SK-N-SH (cell line): ENCODE data around the gene KLF12. TPM values are rescaled to one million over a fixed set of nuclear protein-coding genes. Genes with fewer than 3 reads are reported as not detected.

Experiments used
- CTCF ChIA-PET: fragments of 300-600, 350-600 bp; formaldehyde crosslinking; extraction: SDS; loops from one replicate; lab custom pipeline; 2021; lab: Yijun Ruan, JAX
- POLR2A ChIA-PET: fragments of 350-600 bp; sonication (Branson Sonifier 250); formaldehyde crosslinking; extraction: SDS; loops from one replicate; lab custom pipeline; 2020; ENCODE audit warnings: antibody characterized with exemption, inconsistent platforms; lab: Yijun Ruan, JAX
- DNase-seq: peaks from one replicate; pipeline ENCODE4 v3.0.0; 2012
- H2AFZ ChIP-seq: fragments of 200-600 bp; sonication (generic); 2 replicates; pipeline ENCODE4 v1.8.1; 2016; ENCODE audit warnings: antibody characterized with exemption, mild to moderate bottlenecking, low read depth
- H3F3A ChIP-seq: fragments of 200-600 bp; sonication (generic); replicated peaks from 2 replicates; pipeline ENCODE3; 2016; ENCODE audit warnings: antibody characterized with exemption, mild to moderate bottlenecking; ENCODE audit not compliant: insufficient read depth
- H3K27ac ChIP-seq, 2 experiments: fragments of 200-500 bp in 1 of 2; fragments of 200-600 bp in 1 of 2; sonication (Bioruptor generic) in 1 of 2; sonication (generic), shearing (Covaris generic) in 1 of 2; 2 replicates each; pipeline versions ENCODE4 v1.5.1 to v1.6.1; 2014 to 2016; ENCODE audit warnings: low read depth in 2 of 2, inconsistent platforms in 1 of 2, low read length in 1 of 2, mild to moderate bottlenecking in 1 of 2, mixed read lengths in 1 of 2
- H3K27me3 ChIP-seq: fragments of 200-600 bp; sonication (generic), shearing (Covaris generic); 2 replicates; pipeline ENCODE4 v1.6.1; 2016; ENCODE audit warnings: mixed run types; ENCODE audit not compliant: insufficient read depth
- H3K36me3 ChIP-seq, 2 experiments: fragments of 200-500 bp in 1 of 2; fragments of 200-600 bp in 1 of 2; sonication (Bioruptor generic) in 1 of 2; sonication (generic) in 1 of 2; replicated peaks in 1 of 2; 2 replicates each; pipeline versions ENCODE3 to v1.5.1; 2014 to 2016; ENCODE audit warnings: low read length in 1 of 2, mild to moderate bottlenecking in 1 of 2; ENCODE audit not compliant: insufficient read depth in 2 of 2, control insufficient read depth in 1 of 2
- H3K4me1 ChIP-seq, 2 experiments: fragments of 200-500 bp in 1 of 2; fragments of 200-600 bp in 1 of 2; sonication (Bioruptor generic) in 1 of 2; sonication (generic), shearing (Covaris generic) in 1 of 2; 2 replicates each; pipeline versions ENCODE4 v1.5.1 to v1.6.1; 2014 to 2016; ENCODE audit warnings: low read depth in 1 of 2, low read length in 1 of 2, mixed run types in 1 of 2; ENCODE audit not compliant: insufficient read depth in 2 of 2, control insufficient read depth in 1 of 2
- H3K4me2 ChIP-seq: fragments of 200-600 bp; sonication (generic), shearing (Covaris generic); 2 replicates; pipeline ENCODE4 v1.6.1; 2017; ENCODE audit warnings: mixed run types
- H3K4me3 ChIP-seq, 2 experiments: fragments of 200-500 bp in 1 of 2; fragments of 200-600 bp in 1 of 2; sonication (Bioruptor generic) in 1 of 2; sonication (generic), shearing (Covaris generic) in 1 of 2; 2 replicates each; pipeline versions ENCODE4 v1.5.1 to v1.8.1; 2014 to 2016; ENCODE audit warnings: low read depth in 2 of 2, inconsistent platforms in 1 of 2, low read length in 1 of 2, mild to moderate bottlenecking in 1 of 2, mixed read lengths in 1 of 2, moderate library complexity in 1 of 2
- H3K79me2 ChIP-seq: fragments of 200-600 bp; sonication (generic); 2 replicates; pipeline ENCODE4 v1.8.1; 2017; ENCODE audit warnings: mild to moderate bottlenecking; ENCODE audit not compliant: insufficient read depth
- H3K9ac ChIP-seq: fragments of 200-600 bp; sonication (generic); 2 replicates; pipeline ENCODE4 v1.6.1; 2017; ENCODE audit warnings: mixed run types
- H3K9me2 ChIP-seq: fragments of 200-600 bp; sonication (generic); 2 replicates; pipeline ENCODE4 v1.6.1; 2017; ENCODE audit warnings: mixed run types
- H3K9me3 ChIP-seq: fragments of 200-600 bp; sonication (generic); 2 replicates; pipeline ENCODE4 v1.6.1; 2017; ENCODE audit warnings: mixed run types, mild to moderate bottlenecking, moderate library complexity
- H4K20me1 ChIP-seq: fragments of 200-600 bp; sonication (generic); 2 replicates; pipeline ENCODE4 v1.6.1; 2017; ENCODE audit warnings: mild to moderate bottlenecking, mixed run types; ENCODE audit not compliant: insufficient read depth
- CHD2 ChIP-seq: fragments of 150-350 bp; IDR thresholded peaks from 2 replicates; pipeline ENCODE4 v1.6.1; 2018; ENCODE audit warnings: low read length; ENCODE audit not compliant: partially characterized antibody
- CTCF ChIP-seq: fragments of 200-600 bp; sonication (generic); IDR thresholded peaks from 2 replicates; pipeline ENCODE4 v1.6.1; 2017; ENCODE audit warnings: antibody characterized with exemption, mild to moderate bottlenecking, moderate library complexity
- ELF1 ChIP-seq: IDR thresholded peaks from 2 replicates; pipeline ENCODE4 v1.4.0; 2012
- FOXM1 ChIP-seq: IDR thresholded peaks from 2 replicates; pipeline ENCODE4 v1.4.0; 2012; ENCODE audit warnings: low read depth, mild to moderate bottlenecking
- JUND ChIP-seq: IDR thresholded peaks from 2 replicates; pipeline ENCODE4 v1.4.0; 2012
- MAX ChIP-seq: IDR thresholded peaks from 2 replicates; pipeline ENCODE4 v1.4.0; 2012; ENCODE audit warnings: low read depth
- PBX3 ChIP-seq: IDR thresholded peaks from 2 replicates; pipeline ENCODE4; 2012
- RAD21 ChIP-seq: IDR thresholded peaks from 2 replicates; pipeline ENCODE4 v1.6.1; 2012; ENCODE audit warnings: mild to moderate bottlenecking, low read length
- RCOR1 ChIP-seq: fragments of 150-350 bp; IDR thresholded peaks from 2 replicates; pipeline ENCODE4 v1.6.1; 2017; ENCODE audit warnings: antibody characterized with exemption, low read length
- REST ChIP-seq: IDR thresholded peaks from 2 replicates; pipeline ENCODE4 v1.6.1; 2012; ENCODE audit warnings: mild to moderate bottlenecking, low read depth, low read length, moderate library complexity
- RFX5 ChIP-seq: IDR thresholded peaks from 2 replicates; pipeline ENCODE4 v1.6.1; 2012; ENCODE audit warnings: mild to moderate bottlenecking, improper control_type of control experiment, low read length
- RXRA ChIP-seq: IDR thresholded peaks from 2 replicates; pipeline ENCODE4 v1.4.0; 2012; ENCODE audit warnings: low read depth, mild to moderate bottlenecking, borderline replicate concordance
- SIN3A ChIP-seq: IDR thresholded peaks from 2 replicates; pipeline ENCODE4 v1.6.1; 2012; ENCODE audit warnings: low read depth, mild to moderate bottlenecking, low read length, moderate library complexity, borderline replicate concordance
- TAF1 ChIP-seq: IDR thresholded peaks from 2 replicates; pipeline ENCODE4 v1.6.1; 2012; ENCODE audit warnings: low read depth, mild to moderate bottlenecking, low read length, moderate library complexity, borderline replicate concordance
- TCF12 ChIP-seq: IDR thresholded peaks from 2 replicates; pipeline ENCODE4 v1.4.0; 2012
- TEAD4 ChIP-seq: IDR thresholded peaks from 2 replicates; pipeline ENCODE4 v1.4.0; 2012; ENCODE audit warnings: mild to moderate bottlenecking, borderline replicate concordance; ENCODE audit not compliant: insufficient read depth
- USF2 ChIP-seq: fragments of 150-350 bp; IDR thresholded peaks from 2 replicates; pipeline ENCODE4 v1.6.1; 2017; ENCODE audit warnings: antibody characterized with exemption, low read length, low read depth, borderline replicate concordance
- YY1 ChIP-seq: IDR thresholded peaks from 2 replicates; pipeline ENCODE4 v1.4.0; 2012; ENCODE audit warnings: low read depth, mild to moderate bottlenecking
- ZBTB33 ChIP-seq: IDR thresholded peaks from 2 replicates; pipeline ENCODE4 v1.4.0; 2012; ENCODE audit warnings: low read depth, borderline replicate concordance
- WGBS: methylation state at CpG from one replicate; pipeline ENCODE4 v1.1.6; 2017; ENCODE audit warnings: low lambda C conversion rate; 5-methylcytosine and 5-hydroxymethylcytosine counted together
- polyA plus RNA-seq, 3 experiments: library from polyadenylated mRNA; depleted of rRNA; stranded (reverse); fragments of >200 nt; gene quantifications; 2 replicates each; pipeline ENCODE4 v1.2.3, GENCODE V29; 2012

The KLF12 gene
- polyA plus RNA-seq, 1 of the 3 experiments (the other 2 are of a cell fraction), result 2.4 TPM

GRCh38 chr13:74158028-74158427, 23.8 kb upstream of the KLF12 start:
- Histone ChIP-seq H3K9me3 (no peaks in the 10 kb centered on the region), H3K4me2 (no peak overlapping the region), H3K27me3 (no peaks in the 10 kb centered on the region), H3K27ac (no peak overlapping the region), H2AFZ (no peak overlapping the region)
- CTCF ChIA-PET, result interaction anchor here (1.0 kb wide), 1 partner anchor 1062 kb away, joined by 3 read pairs; no protein-coding TSS in a partner anchor
- no peak for DNase-seq
- TF ChIP-seq TCF12 (no peak), RFX5 (no peak), CHD2 (no peak), RXRA (no peak), REST (no peak), ELF1 (no peak), USF2 (no peak), MAX (no peak), TEAD4 (no peak)
- TF ChIP-seq, all 33 proteins: peak for 0
- H3K9me2 ChIP-seq, result no peaks in the 10 kb centered on the region
- H3K4me1 ChIP-seq, result no peaks in the 10 kb centered on the region
- no peaks in the 10 kb centered on the region for H3F3A ChIP-seq
- no peaks in the 10 kb centered on the region for H4K20me1 ChIP-seq
- no peak overlapping the region for H3K4me3 ChIP-seq
- H3K36me3 ChIP-seq, result no peaks in the 10 kb centered on the region
- no peak overlapping the region for H3K9ac ChIP-seq
- 97% methylated on average over 8 of the region's 8 CpGs for WGBS
- POLR2A ChIA-PET, result no interaction called here
- H3K79me2 ChIP-seq, result no peaks in the 10 kb centered on the region

- CTCF ChIA-PET, result interaction anchor here (0.9 to 1.4 kb wide), 3 partner anchors 15 to 1065 kb away, joined by 3 read pairs; no protein-coding TSS in a partner anchor
- H3K4me1 ChIP-seq, result no peaks in the 10 kb centered on the region
- no peaks in the 10 kb centered on the region for H3K27me3 ChIP-seq
- POLR2A ChIA-PET, result no interaction called here
- no peak overlapping the region for H3K4me2 ChIP-seq
- H3K36me3 ChIP-seq, result no peaks in the 10 kb centered on the region
- no peak overlapping the region for H3K4me3 ChIP-seq
- H3K79me2 ChIP-seq, result no peaks in the 10 kb centered on the region
- H3K9ac ChIP-seq, result no peak overlapping the region
- WGBS, result 88% methylated on average over 3 of the region's 3 CpGs
- no peak for DNase-seq
- no peaks in the 10 kb centered on the region for H4K20me1 ChIP-seq
- no peaks in the 10 kb centered on the region for H3F3A ChIP-seq
- no peak overlapping the region for H2AFZ ChIP-seq
- H3K9me2 ChIP-seq, result no peaks in the 10 kb centered on the region
- H3K9me3 ChIP-seq, result no peaks in the 10 kb centered on the region
- H3K27ac ChIP-seq, result no peak overlapping the region
- TF ChIP-seq YY1 (no peak), ZBTB33 (no peak), FOXM1 (no peak), JUND (no peak), RAD21 (no peak), PBX3 (no peak), SIN3A (no peak), RXRA (no peak), RCOR1 (no peak), TAF1 (no peak), CTCF (no peak), CHD2 (no peak), ELF1 (no peak)
Observed at GRCh38 chr13:74154981-74155380, 20.8 kb upstream of the KLF12 start.
